Measurements from ENCODE around the gene BHLHE41. TPM values are rescaled to one million over a fixed set of nuclear protein-coding genes. Genes with fewer than 3 reads are reported as not detected.

Gene BHLHE41
- total and polyA plus RNA-seq, 9 of the 15 experiments (the other 6 are each of a cell fraction or from before 2014, with no cell fraction given): not detected

DNA sequence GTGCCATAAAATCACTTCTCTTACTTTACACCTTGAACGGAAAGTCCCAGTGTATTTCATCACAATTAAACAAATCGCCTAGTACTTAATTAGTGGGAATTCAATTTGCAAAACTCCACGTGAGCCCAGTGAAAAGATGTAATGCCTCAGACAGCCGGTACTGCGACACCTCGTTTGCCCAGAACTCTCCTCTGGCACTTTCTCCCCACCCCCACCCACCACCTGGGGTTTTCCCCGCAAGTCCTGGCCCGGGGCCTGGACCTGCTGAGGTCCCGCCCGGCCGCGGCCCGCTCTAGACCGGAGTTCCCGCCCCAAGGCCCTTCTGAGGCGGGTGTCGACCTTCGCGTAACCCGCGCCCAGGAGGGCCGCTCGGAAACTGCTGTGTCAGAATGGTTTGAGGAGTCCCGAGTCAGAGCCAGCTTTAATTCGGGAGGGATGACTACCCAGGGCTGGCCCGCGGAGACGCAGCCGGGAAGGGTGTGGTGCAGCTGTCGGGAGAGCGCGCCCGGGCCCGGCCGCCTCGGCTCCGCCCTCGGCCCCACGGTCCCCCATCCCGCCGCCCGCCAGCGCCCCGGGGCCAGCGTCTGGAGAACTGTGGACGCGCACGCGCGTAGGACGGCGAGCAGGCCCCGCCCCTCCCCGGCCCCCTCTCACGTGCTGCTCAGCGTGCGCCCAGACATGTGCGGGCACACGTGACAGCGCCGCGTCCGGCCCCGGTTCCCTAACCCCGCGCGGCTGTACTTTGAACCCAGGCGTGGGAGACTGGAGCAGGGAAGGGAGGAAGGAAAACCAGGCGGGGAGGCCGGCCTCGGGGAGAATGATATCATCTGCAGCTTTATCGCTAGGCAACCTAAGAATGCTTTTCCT is 10.8 kb downstream of the BHLHE41 start (continued):
- TF ChIP-seq HMG20A (CRISPR knock-in tag; conservative IDR thresholded peaks at IDR 0.05) (no peak), HDGF (IDR thresholded peaks at IDR 0.05) (no peak), SRSF7 (optimal IDR thresholded peaks at IDR 0.05; ENCODE audit: low read depth, low read length) (no peak), PTTG1 (tag; IDR thresholded peaks at IDR 0.05; ENCODE audit: low read depth) (no peak), RBM25 (IDR thresholded peaks at IDR 0.05; ENCODE audit: low read depth, low read length, severe bottlenecking) (no peak), FOXJ2 (tag; IDR thresholded peaks at IDR 0.05) (peak; percentile 84; the same call in 1 of the 2 replicates), BRD9 (IDR thresholded peaks at IDR 0.05; ENCODE audit: low read depth, partially characterized antibody) (no peak), NFYB (IDR thresholded peaks at IDR 0.05; ENCODE audit: extremely low read depth, insufficient read length) (no peak), CEBPB (tag; IDR thresholded peaks at IDR 0.05) (no peak), ZNF347 (CRISPR knock-in tag; IDR thresholded peaks at IDR 0.05; ENCODE audit: low read depth) (no peak), HIVEP1 (CRISPR knock-in tag; IDR thresholded peaks at IDR 0.05) (no peak), ZNF780A (CRISPR knock-in tag; IDR thresholded peaks at IDR 0.05) (no peak), RBBP5 (IDR thresholded peaks at IDR 0.05; ENCODE audit: borderline replicate concordance, insufficient read depth, low read length, poor library complexity, severe bottlenecking) (no peak)
- TF ChIP-seq, protein P1, sequence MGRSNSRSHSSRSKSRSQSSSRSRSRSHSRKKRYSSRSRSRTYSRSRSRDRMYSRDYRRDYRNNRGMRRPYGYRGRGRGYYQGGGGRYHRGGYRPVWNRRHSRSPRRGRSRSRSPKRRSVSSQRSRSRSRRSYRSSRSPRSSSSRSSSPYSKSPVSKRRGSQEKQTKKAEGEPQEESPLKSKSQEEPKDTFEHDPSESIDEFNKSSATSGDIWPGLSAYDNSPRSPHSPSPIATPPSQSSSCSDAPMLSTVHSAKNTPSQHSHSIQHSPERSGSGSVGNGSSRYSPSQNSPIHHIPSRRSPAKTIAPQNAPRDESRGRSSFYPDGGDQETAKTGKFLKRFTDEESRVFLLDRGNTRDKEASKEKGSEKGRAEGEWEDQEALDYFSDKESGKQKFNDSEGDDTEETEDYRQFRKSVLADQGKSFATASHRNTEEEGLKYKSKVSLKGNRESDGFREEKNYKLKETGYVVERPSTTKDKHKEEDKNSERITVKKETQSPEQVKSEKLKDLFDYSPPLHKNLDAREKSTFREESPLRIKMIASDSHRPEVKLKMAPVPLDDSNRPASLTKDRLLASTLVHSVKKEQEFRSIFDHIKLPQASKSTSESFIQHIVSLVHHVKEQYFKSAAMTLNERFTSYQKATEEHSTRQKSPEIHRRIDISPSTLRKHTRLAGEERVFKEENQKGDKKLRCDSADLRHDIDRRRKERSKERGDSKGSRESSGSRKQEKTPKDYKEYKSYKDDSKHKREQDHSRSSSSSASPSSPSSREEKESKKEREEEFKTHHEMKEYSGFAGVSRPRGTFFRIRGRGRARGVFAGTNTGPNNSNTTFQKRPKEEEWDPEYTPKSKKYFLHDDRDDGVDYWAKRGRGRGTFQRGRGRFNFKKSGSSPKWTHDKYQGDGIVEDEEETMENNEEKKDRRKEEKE (IDR thresholded peaks at IDR 0.05; ENCODE audit: borderline replicate concordance in 1 of 2, control insufficient read depth in 1 of 2, low read depth in 2 of 2, low read length in 1 of 2): no peak
- TF ChIP-seq, protein P2, sequence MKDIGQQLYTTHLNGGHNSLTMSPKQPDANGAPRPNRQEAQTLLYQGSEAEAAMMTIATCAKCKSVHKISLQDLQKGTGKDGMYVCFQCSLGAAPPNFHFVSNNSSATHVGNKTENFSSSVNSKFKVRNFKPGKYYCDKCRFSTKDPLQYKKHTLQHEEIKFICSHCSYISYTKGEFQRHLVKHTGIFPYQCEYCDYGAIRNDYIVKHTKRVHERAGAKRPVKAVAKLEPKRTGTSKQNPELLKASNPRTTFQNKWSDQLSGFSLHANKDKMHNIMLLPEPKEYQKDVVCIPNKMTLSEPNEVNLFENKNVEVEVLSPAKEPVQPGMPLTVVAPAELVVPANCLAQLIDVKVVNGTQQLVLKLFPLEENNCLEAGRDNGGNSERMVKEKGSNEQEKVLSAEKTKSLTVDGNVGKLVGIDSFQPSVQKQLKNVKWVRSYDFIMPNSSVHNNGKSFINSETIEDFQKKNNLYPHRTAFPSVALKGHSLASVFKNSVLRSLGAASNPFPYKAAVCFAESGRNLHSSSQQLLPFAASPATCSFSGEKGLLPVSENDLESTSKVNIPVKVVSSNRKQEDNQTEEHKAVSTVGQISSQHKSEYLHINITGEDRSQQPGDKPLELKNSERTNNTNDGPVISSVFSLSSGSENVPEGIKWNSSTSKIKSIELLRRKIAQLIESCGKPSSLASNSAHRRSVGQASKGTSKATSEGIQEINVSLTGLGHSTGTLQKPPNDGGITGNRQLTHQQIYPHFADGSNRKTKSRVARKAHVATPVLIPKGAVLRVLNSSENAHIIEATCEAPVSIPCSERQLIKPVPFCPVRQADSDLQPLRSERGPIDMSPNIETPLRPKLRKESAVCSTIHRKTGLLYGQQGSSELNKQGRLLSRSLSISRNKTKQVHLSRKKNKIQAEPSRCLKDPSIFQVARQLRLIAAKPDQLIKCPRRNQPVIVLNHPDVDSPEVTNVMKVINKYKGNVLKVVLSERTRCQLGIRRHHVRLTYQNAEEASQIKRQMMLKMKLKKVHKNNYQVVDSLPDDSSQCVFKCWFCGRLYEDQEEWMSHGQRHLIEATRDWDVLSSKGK (CRISPR knock-in tag; IDR thresholded peaks at IDR 0.05): no peak
- TF ChIP-seq, protein P3, sequence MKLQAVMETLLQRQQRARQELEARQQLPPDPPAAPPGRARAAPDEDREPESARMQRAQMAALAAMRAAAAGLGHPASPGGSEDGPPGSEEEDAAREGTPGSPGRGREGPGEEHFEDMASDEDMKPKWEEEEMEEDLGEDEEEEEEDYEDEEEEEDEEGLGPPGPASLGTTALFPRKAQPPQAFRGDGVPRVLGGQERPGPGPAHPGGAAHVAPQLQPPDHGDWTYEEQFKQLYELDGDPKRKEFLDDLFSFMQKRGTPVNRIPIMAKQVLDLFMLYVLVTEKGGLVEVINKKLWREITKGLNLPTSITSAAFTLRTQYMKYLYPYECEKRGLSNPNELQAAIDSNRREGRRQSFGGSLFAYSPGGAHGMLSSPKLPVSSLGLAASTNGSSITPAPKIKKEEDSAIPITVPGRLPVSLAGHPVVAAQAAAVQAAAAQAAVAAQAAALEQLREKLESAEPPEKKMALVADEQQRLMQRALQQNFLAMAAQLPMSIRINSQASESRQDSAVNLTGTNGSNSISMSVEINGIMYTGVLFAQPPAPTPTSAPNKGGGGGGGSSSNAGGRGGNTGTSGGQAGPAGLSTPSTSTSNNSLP (IDR thresholded peaks at IDR 0.05; ENCODE audit: borderline replicate concordance, low read depth, low read length): no peak
- TF ChIP-seq, protein P4, sequence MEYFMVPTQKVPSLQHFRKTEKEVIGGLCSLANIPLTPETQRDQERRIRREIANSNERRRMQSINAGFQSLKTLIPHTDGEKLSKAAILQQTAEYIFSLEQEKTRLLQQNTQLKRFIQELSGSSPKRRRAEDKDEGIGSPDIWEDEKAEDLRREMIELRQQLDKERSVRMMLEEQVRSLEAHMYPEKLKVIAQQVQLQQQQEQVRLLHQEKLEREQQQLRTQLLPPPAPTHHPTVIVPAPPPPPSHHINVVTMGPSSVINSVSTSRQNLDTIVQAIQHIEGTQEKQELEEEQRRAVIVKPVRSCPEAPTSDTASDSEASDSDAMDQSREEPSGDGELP (CRISPR knock-in tag; IDR thresholded peaks at IDR 0.05; ENCODE audit: borderline replicate concordance): peak; percentile 68; the same call in 1 of the 2 replicates

All from K562 (cell line).